Measurements from ENCODE around the gene MAGIX. TPM values are rescaled to one million over a fixed set of nuclear protein-coding genes. Genes with fewer than 3 reads are reported as not detected.

Gene MAGIX
- total RNA-seq, 1 experiment from 2014 or later, result 1.9 TPM

DNA sequence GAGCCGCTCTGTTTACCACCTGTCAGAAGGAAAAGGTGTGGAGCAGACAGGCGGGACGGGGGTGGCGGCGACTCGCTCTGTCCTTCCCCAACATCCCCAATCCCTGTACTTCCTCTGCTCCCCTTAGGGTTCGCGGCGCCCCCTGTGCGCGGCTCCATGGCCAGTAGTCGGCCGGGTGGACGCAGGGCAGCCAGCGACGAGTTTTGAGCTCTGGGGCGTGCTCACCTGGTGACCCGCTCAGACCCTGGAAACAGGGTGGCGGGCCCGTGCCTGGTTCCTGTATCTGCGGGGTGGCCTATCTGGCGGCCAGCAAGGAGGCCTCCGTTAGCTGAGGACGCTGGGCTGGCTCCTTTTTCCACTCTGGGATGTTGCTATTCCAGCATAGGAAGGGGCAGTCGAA is 5.4 kb upstream of the MAGIX start:
- H2BK20ac ChIP-seq (ENCODE audit: low read depth, low read length, poor library complexity, severe bottlenecking), result no peak overlapping the region
- no CpG with 5 or more reads among the region's 25 CpGs for WGBS (ENCODE audit: extremely low coverage, insufficient read length, low lambda C conversion rate)
- H2AK5ac ChIP-seq (ENCODE audit: insufficient read length, low read length), result no peak overlapping the region
- Mint-ChIP-seq H3K4me3 (peak overlapping the region in 1 of 2 experiments; percentile 62; a peak in 2 of 5 replicates), H3K4me1 (peaks cover 3 to 7% of the 10 kb centered on the region in 2 experiments), H3K9me3 (peaks cover 61 to 72% of the 10 kb centered on the region in 2 experiments), H3K27me3 (ENCODE audit: low read depth) (peaks cover 19% of the 10 kb centered on the region), H3K36me3 (ENCODE audit: insufficient read depth in 1 of 3, low read depth in 3 of 3) (peaks cover 3 to 6% (median 4%) of the 10 kb centered on the region in 3 experiments; a peak in 5 of 7 replicates), H3K27ac (no peak overlapping the region)
- H4K20me1 ChIP-seq (ENCODE audit: control insufficient read depth, insufficient read depth, insufficient read length), result no peaks in the 10 kb centered on the region
- no peak overlapping the region for H2BK5ac ChIP-seq (ENCODE audit: insufficient read length, low read length)
- no peak overlapping the region for H2BK12ac ChIP-seq (ENCODE audit: insufficient read length, low read depth, low read length)
- no peaks in the 10 kb centered on the region for H3K79me1 ChIP-seq (ENCODE audit: insufficient read depth, low read depth, low read length, poor library complexity, severe bottlenecking)
- no peak overlapping the region for H3T11ph ChIP-seq (ENCODE audit: low read length)
- no peak overlapping the region for H3K23ac ChIP-seq (ENCODE audit: insufficient read length, low read depth, low read length)
- no peak overlapping the region for H2BK15ac ChIP-seq (ENCODE audit: low read depth, low read length)
- no peak overlapping the region for H2AFZ ChIP-seq (ENCODE audit: low read length)
- no peak overlapping the region for H2BK120ac ChIP-seq (ENCODE audit: low read depth, low read length, poor library complexity, severe bottlenecking)
- peak; percentile 35 for DNase-seq
- no peaks in the 10 kb centered on the region for H3K79me2 ChIP-seq (ENCODE audit: insufficient read depth, low read length)
- H3K27me3 ChIP-seq (ENCODE audit: insufficient read depth, low read length), result no peaks in the 10 kb centered on the region; the same call in 1 of the 2 replicates
- no peak overlapping the region; the same call in 1 of the 2 replicates for H3K14ac ChIP-seq (ENCODE audit: insufficient read depth, low read length)
- H4K8ac ChIP-seq (replicated peaks; ENCODE audit: insufficient read length, low read depth, low read length), result no peak overlapping the region
- peak overlapping the region; percentile 30 for H3K4me2 ChIP-seq (ENCODE audit: insufficient read depth, insufficient read length, low read length)
- no peak overlapping the region for H4K5ac ChIP-seq (ENCODE audit: insufficient read length, low read depth, low read length)
- H4K91ac ChIP-seq (ENCODE audit: insufficient read length, low read depth, low read length), result no peak overlapping the region
- no peaks in the 10 kb centered on the region for H3K4me1 ChIP-seq (ENCODE audit: insufficient read depth, low read length)
- H3K4ac ChIP-seq (ENCODE audit: low read depth, low read length), result no peak overlapping the region
- TF ChIP-seq, protein P1, sequence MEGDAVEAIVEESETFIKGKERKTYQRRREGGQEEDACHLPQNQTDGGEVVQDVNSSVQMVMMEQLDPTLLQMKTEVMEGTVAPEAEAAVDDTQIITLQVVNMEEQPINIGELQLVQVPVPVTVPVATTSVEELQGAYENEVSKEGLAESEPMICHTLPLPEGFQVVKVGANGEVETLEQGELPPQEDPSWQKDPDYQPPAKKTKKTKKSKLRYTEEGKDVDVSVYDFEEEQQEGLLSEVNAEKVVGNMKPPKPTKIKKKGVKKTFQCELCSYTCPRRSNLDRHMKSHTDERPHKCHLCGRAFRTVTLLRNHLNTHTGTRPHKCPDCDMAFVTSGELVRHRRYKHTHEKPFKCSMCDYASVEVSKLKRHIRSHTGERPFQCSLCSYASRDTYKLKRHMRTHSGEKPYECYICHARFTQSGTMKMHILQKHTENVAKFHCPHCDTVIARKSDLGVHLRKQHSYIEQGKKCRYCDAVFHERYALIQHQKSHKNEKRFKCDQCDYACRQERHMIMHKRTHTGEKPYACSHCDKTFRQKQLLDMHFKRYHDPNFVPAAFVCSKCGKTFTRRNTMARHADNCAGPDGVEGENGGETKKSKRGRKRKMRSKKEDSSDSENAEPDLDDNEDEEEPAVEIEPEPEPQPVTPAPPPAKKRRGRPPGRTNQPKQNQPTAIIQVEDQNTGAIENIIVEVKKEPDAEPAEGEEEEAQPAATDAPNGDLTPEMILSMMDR (conservative IDR thresholded peaks at IDR 0.05), result no peak
- H3K9ac ChIP-seq (ENCODE audit: extremely low read depth, insufficient read length, low read length), result no peak overlapping the region
- H3K9me3 ChIP-seq (ENCODE audit: control insufficient read depth, low read depth, low read length), result peaks cover 14% of the 10 kb centered on the region
- no peak overlapping the region for H3K27ac ChIP-seq (ENCODE audit: insufficient read length, low read depth, low read length)
- H3K23me2 ChIP-seq (ENCODE audit: insufficient read length, low read depth, low read length, poor library complexity, severe bottlenecking), result no peaks in the 10 kb centered on the region
- no peak overlapping the region for H3K18ac ChIP-seq (ENCODE audit: insufficient read length, low read depth, low read length)
- no peak overlapping the region for H3K56ac ChIP-seq (ENCODE audit: insufficient read length, low read depth, low read length)

Measured in H9 (cell line).